HepG2 (cell line): ENCODE measurements around the gene COL4A2. TPM values are rescaled to one million over a fixed set of nuclear protein-coding genes. Genes with fewer than 3 reads are reported as not detected.

ENCODE experiments used
- ATAC-seq: fragments of 200-7000 bp; cut with Tn5 transposase; 3 replicates; pipeline ENCODE4 v1.9.1; 2020; ENCODE audit warnings: mild to moderate bottlenecking, moderate library complexity
- BruUV-seq: library from RNA; stranded (reverse); fragments of 400-500 nt; replicated peaks from 2 replicates; lab custom pipeline; 2021; lab: Mats Ljungman, UMichigan
- CTCF ChIA-PET: fragments of 300-600 bp; formaldehyde crosslinking; extraction: SDS; loops from one replicate; lab custom pipeline; 2021; ENCODE audit warnings: low total read pairs, inconsistent platforms, low intra/inter-chr PET ratio; lab: Yijun Ruan, JAX
- POLR2A ChIA-PET: fragments of 350-600 bp; sonication (Branson Sonifier 250); formaldehyde crosslinking; loops from one replicate; lab custom pipeline; 2020; ENCODE audit warnings: antibody characterized with exemption, inconsistent platforms; lab: Yijun Ruan, JAX
- DNase-seq: peaks from one replicate; pipeline ENCODE4 v3.0.0-alpha.2; 2015; ENCODE audit warnings: low spot score
- FAIRE-seq: peaks from 3 replicates; lab custom pipeline; 2011; peaks lifted over from hg19 to GRCh38; lab: Jason Lieb, UNC
- H2AFZ ChIP-seq: one replicate; pipeline ENCODE4 v1.6.1; 2011; ENCODE audit warnings: low read length, inconsistent platforms
- H3K27ac ChIP-seq: fragments of 300-600 bp; 3 replicates; pipeline ENCODE4 v1.8.0; 2011; ENCODE audit warnings: mixed run types, mild to moderate bottlenecking, mixed read lengths, low read length, inconsistent platforms; ENCODE audit not compliant: insufficient read depth; ENCODE audit errors: extremely low read length
- H3K27me3 ChIP-seq, 2 experiments: fragments of 200-600 bp in 1 of 2; 2 replicates in 1 of 2; 3 replicates in 1 of 2; pipeline versions ENCODE4 v1.6.0 to v1.8.0; 2011; ENCODE audit warnings: low read length in 2 of 2, mild to moderate bottlenecking in 2 of 2, moderate library complexity in 2 of 2, inconsistent platforms in 1 of 2; ENCODE audit not compliant: insufficient read depth in 2 of 2, control insufficient read depth in 1 of 2
- H3K36me3 ChIP-seq, 2 experiments: fragments of 200-600 bp in 1 of 2; replicated peaks in 1 of 2; 2 replicates in 1 of 2; 3 replicates in 1 of 2; pipeline versions ENCODE4 v1.5.1 to v1.8.0; 2011; ENCODE audit warnings: low read length in 2 of 2, inconsistent platforms in 1 of 2; ENCODE audit not compliant: insufficient read depth in 2 of 2, control insufficient read depth in 1 of 2
- H3K4me1 ChIP-seq: 2 replicates; pipeline ENCODE4 v1.5.1; 2012; ENCODE audit warnings: low read length, inconsistent platforms; ENCODE audit not compliant: insufficient read depth
- H3K4me2 ChIP-seq: 2 replicates; pipeline ENCODE4 v1.6.0; 2011; ENCODE audit warnings: low read depth, low read length, inconsistent platforms
- H3K4me3 ChIP-seq, 3 experiments: fragments of 200-600 bp in 1 of 3; sonication (generic), shearing (Covaris generic) in 1 of 3; replicated peaks in 1 of 3; 2 replicates each; pipeline ENCODE4 v1.5.1; 2011 to 2016; ENCODE audit warnings: low read length in 3 of 3, inconsistent platforms in 2 of 3, low read depth in 2 of 3, mild to moderate bottlenecking in 2 of 3, control low read depth in 1 of 3, mixed read lengths in 1 of 3; ENCODE audit not compliant: insufficient read depth in 1 of 3
- H3K79me2 ChIP-seq: one replicate; pipeline ENCODE4 v1.6.1; 2011; ENCODE audit warnings: low read length, inconsistent platforms; ENCODE audit not compliant: insufficient read depth
- H3K9ac ChIP-seq: 2 replicates; pipeline ENCODE4 v1.6.0; 2011; ENCODE audit warnings: mild to moderate bottlenecking, low read depth, low read length, inconsistent platforms; ENCODE audit not compliant: insufficient read depth
- H3K9me3 ChIP-seq: 2 replicates; pipeline ENCODE4 v1.5.1; 2012; ENCODE audit warnings: mild to moderate bottlenecking, low read length
- H4K20me1 ChIP-seq: 2 replicates; pipeline ENCODE4 v1.6.0; 2011; ENCODE audit warnings: inconsistent platforms, mild to moderate bottlenecking, low read length, moderate library complexity; ENCODE audit not compliant: insufficient read depth
- AGO2 ChIP-seq: fragments of 200-400 bp; formaldehyde crosslinking; optimal IDR thresholded peaks from 2 replicates; pipeline ENCODE3; 2017; ENCODE audit warnings: mild to moderate bottlenecking, low read depth, low read length, moderate library complexity
- AKAP8 ChIP-seq: sonication (generic); formaldehyde crosslinking; IDR thresholded peaks from 2 replicates; pipeline ENCODE4 v1.5.1; 2020; ENCODE audit warnings: mild to moderate bottlenecking, missing genetic modification reagents
- HNRNPLL ChIP-seq: fragments of 200-400 bp; formaldehyde crosslinking; IDR thresholded peaks from 2 replicates; pipeline ENCODE4 v1.6.1; 2017; ENCODE audit warnings: mild to moderate bottlenecking, low read depth, low read length; ENCODE audit not compliant: poor library complexity, severe bottlenecking
- NAIF1 ChIP-seq: sonication (generic); formaldehyde crosslinking; IDR thresholded peaks from 2 replicates; pipeline ENCODE4 v1.5.0; 2020; ENCODE audit warnings: mild to moderate bottlenecking, missing genetic modification reagents, borderline replicate concordance
- NR3C1 ChIP-seq: sonication (generic); formaldehyde crosslinking; IDR thresholded peaks from 2 replicates; pipeline ENCODE4 v1.4.0; 2020; ENCODE audit warnings: missing genetic modification reagents
- PITX1 ChIP-seq: sonication (generic); formaldehyde crosslinking; IDR thresholded peaks from 2 replicates; pipeline ENCODE4 v1.5.1; 2020; ENCODE audit warnings: mild to moderate bottlenecking, missing genetic modification reagents
- SP140L ChIP-seq: sonication (generic); formaldehyde crosslinking; IDR thresholded peaks from 2 replicates; pipeline ENCODE4 v1.4.0; 2020; ENCODE audit warnings: missing genetic modification reagents, borderline replicate concordance
- SYNCRIP ChIP-seq: fragments of 200-400 bp; formaldehyde crosslinking; IDR thresholded peaks from 2 replicates; pipeline ENCODE4 v1.6.1; 2018; ENCODE audit warnings: mild to moderate bottlenecking, low read depth, low read length; ENCODE audit not compliant: insufficient read depth
- ZBTB21 ChIP-seq: sonication (generic); formaldehyde crosslinking; IDR thresholded peaks from 2 replicates; pipeline ENCODE4 v1.4.0; 2020; ENCODE audit warnings: missing genetic modification reagents
- ZNF441 ChIP-seq: sonication (generic); formaldehyde crosslinking; IDR thresholded peaks from 2 replicates; pipeline ENCODE4 v1.7.0; 2021; ENCODE audit warnings: missing genetic modification reagents, borderline replicate concordance
- ZNF691 ChIP-seq: sonication (generic); formaldehyde crosslinking; IDR thresholded peaks from 2 replicates; pipeline ENCODE4 v1.4.0; 2020; ENCODE audit warnings: missing genetic modification reagents, low read depth, mild to moderate bottlenecking, borderline replicate concordance
- ZNF720 ChIP-seq: sonication (generic); formaldehyde crosslinking; IDR thresholded peaks from 2 replicates; pipeline ENCODE4 v1.4.0; 2020; ENCODE audit warnings: missing genetic modification reagents
- ZSCAN31 ChIP-seq: sonication (generic); formaldehyde crosslinking; IDR thresholded peaks from 2 replicates; pipeline ENCODE4 v1.5.0; 2020; ENCODE audit warnings: low read depth, mild to moderate bottlenecking, missing genetic modification reagents
- WGBS: methylation state at CpG from one replicate; pipeline ENCODE4 v1.1.6; 2017; ENCODE audit warnings: low lambda C conversion rate; 5-methylcytosine and 5-hydroxymethylcytosine counted together
- in situ Hi-C: cut with HindIII; loops from 2 replicates; pipeline ENCODE4 v1.10.0; 2017; ENCODE audit warnings: low pct_unique_long_range_greater_than_20kb; ENCODE audit not compliant: extremely low pct_ligation_motif_present
- intact Hi-C: fragments of 100-400 bp; cut with micrococcal nuclease; formaldehyde crosslinking; loops from one replicate; pipeline ENCODE4 v1.10.0; 2022; ENCODE audit not compliant: unreplicated experiment
- polyA plus RNA-seq, 8 experiments: library from polyadenylated mRNA; depleted of rRNA in 3 of 8; stranded (reverse) in 7 of 8; unstranded in 1 of 8; fragments of >200 nt; fragmentation: Illumina TruSeq in 4 of 8; extraction: Trizol in 4 of 8; gene quantifications; 2 replicates each; pipeline versions ENCODE4 v1.2.1 to v1.2.3, GENCODE V29; 2011 to 2016; ENCODE audit warnings: low read depth in 4 of 8, missing spikeins in 1 of 8, mixed read lengths in 1 of 8; ENCODE audit not compliant: insufficient read depth in 1 of 8
- total RNA-seq, 5 experiments: library from RNA; depleted of rRNA; stranded (reverse); fragments of >200 nt; fragmentation: Illumina TruSeq; extraction: Trizol; gene quantifications; 2 replicates each; pipeline ENCODE4 v1.2.3, GENCODE V29; 2016; ENCODE audit warnings: low read depth in 1 of 5
- TF ChIP-seq, protein P1 (sequence below): sonication (generic); formaldehyde crosslinking; IDR thresholded peaks from 2 replicates; pipeline ENCODE4 v1.8.1; 2023; ENCODE audit warnings: mild to moderate bottlenecking, inconsistent platforms, moderate library complexity, missing genetic modification reagents, borderline replicate concordance
- TF ChIP-seq, protein P2 (sequence below): sonication (generic); formaldehyde crosslinking; IDR thresholded peaks from 2 replicates; pipeline ENCODE4 v1.5.1; 2020; ENCODE audit warnings: missing genetic modification reagents, mild to moderate bottlenecking, borderline replicate concordance

COL4A2 gene
- total and polyA plus RNA-seq, 2 of the 13 experiments (the other 11 are each of a cell fraction or from before 2014, with no cell fraction given), result 0.22 to 1.9 TPM

DNA sequence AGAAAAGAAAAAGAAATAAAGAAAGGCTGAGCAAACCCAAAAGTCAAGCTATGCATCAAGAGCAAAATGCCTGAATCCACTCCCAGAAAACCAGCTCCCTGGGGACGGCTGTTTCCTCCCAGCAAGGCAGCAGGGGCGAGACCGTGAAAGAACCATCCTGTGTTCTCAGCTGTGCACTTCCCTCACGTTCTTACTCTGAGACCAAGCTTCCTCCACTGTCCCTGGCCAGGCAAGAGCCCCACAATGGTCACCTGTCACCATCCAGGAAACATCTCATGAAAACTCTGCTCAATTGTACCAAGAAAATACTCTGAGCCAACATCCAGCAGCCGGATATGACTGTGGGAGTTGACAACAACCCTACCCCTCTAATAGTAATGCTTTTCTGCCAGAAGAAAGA, 231.5 kb downstream of the COL4A2 start:
- POLR2A ChIA-PET, result interaction anchor here (0.6 to 1.1 kb wide), 2 partner anchors 12 to 23 kb away, joined by 3 to 4 read pairs; partner anchors contain the start of gene RAB20
- H3K4me2 ChIP-seq, result no peak overlapping the region
- peaks cover 13% of the 10 kb centered on the region; the same call in 1 of the 2 replicates for H4K20me1 ChIP-seq
- H3K27me3 ChIP-seq, result no peaks in the 10 kb centered on the region
- no peak for DNase-seq
- no peak for TF ChIP-seq NR3C1 (CRISPR knock-in tag)
- TF ChIP-seq NAIF1 (CRISPR knock-in tag), result no peak
- no peak for TF ChIP-seq ZSCAN31 (CRISPR knock-in tag)
- no peak for TF ChIP-seq AKAP8
- TF ChIP-seq ZNF691 (CRISPR knock-in tag), result no peak
- TF ChIP-seq HNRNPLL, result no peak
- TF ChIP-seq, protein P1, sequence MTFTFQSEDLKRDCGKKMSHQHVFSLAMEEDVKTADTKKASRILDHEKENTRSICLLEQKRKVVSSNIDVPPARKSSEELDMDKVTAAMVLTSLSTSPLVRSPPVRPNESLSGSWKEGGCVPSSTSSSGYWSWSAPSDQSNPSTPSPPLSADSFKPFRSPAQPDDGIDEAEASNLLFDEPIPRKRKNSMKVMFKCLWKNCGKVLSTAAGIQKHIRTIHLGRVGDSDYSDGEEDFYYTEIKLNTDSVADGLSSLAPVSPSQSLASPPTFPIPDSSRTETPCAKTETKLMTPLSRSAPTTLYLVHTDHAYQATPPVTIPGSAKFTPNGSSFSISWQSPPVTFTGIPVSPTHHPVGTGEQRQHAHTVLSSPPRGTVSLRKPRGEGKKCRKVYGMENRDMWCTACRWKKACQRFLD (CRISPR knock-in tag), result no peak
- TF ChIP-seq ZNF441 (CRISPR knock-in tag), result no peak
- TF ChIP-seq, protein P2, sequence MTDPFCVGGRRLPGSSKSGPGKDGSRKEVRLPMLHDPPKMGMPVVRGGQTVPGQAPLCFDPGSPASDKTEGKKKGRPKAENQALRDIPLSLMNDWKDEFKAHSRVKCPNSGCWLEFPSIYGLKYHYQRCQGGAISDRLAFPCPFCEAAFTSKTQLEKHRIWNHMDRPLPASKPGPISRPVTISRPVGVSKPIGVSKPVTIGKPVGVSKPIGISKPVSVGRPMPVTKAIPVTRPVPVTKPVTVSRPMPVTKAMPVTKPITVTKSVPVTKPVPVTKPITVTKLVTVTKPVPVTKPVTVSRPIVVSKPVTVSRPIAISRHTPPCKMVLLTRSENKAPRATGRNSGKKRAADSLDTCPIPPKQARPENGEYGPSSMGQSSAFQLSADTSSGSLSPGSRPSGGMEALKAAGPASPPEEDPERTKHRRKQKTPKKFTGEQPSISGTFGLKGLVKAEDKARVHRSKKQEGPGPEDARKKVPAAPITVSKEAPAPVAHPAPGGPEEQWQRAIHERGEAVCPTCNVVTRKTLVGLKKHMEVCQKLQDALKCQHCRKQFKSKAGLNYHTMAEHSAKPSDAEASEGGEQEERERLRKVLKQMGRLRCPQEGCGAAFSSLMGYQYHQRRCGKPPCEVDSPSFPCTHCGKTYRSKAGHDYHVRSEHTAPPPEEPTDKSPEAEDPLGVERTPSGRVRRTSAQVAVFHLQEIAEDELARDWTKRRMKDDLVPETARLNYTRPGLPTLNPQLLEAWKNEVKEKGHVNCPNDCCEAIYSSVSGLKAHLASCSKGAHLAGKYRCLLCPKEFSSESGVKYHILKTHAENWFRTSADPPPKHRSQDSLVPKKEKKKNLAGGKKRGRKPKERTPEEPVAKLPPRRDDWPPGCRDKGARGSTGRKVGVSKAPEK (CRISPR knock-in tag), result no peak
- no peak for TF ChIP-seq SYNCRIP
- TF ChIP-seq SP140L (CRISPR knock-in tag), result no peak
- no peak for TF ChIP-seq ZNF720 (CRISPR knock-in tag)
- TF ChIP-seq ZBTB21, result no peak
- TF ChIP-seq AGO2, result no peak
- TF ChIP-seq PITX1 (CRISPR knock-in tag), result no peak
- no peak for FAIRE-seq
- 89% methylated on average over 5 of the region's 5 CpGs for WGBS
- H3K9me3 ChIP-seq, result no peaks in the 10 kb centered on the region
- no peak overlapping the region for H3K9ac ChIP-seq
- no peak overlapping the region for H3K4me3 ChIP-seq
- peaks cover 0 to 16% of the 10 kb centered on the region in 2 experiments; a peak in 3 of 5 replicates for H3K36me3 ChIP-seq
- H3K79me2 ChIP-seq, result peaks cover 37% of the 10 kb centered on the region
- in situ Hi-C loops, result no loop called here
- no peak overlapping the region for H3K27ac ChIP-seq
- intact Hi-C loops, result no loop called here
- peaks cover 11% of the 10 kb centered on the region for H3K4me1 ChIP-seq
- CTCF ChIA-PET, result no interaction called here
- H2AFZ ChIP-seq, result no peak overlapping the region
- ATAC-seq, result no peak
- no TSS peak for BruUV-seq
